ENCODE measurements around the gene NRGN. TPM values are rescaled to one million over a fixed set of nuclear protein-coding genes. Genes with fewer than 3 reads are reported as not detected.

Gene NRGN
- polyA plus RNA-seq, 1 donor (not counting 4 experiments of a cell fraction or from before 2014, with no cell fraction given) = 0.97 TPM

DNA sequence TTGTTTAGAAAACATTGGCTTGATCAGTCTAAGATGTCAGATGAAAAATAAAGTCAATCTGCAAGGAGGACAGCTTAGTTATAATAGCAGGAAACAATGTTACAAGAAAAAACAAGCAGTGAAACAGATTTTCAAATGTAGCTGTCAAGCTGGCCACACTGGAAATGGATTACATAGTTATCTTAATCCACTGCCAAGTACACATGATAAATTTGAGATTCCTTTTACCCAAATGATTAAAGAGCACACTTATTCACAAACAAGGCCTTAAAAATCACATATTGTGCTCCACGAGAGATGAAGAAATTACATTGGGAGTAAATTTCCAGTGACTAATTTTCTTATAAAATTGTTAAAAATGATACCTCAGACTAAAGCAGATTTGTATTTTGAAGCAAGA lies 39.8 kb downstream of the NRGN start:
- dilution Hi-C loops (cut with MboI; ENCODE audit: extremely low pct_ligation_motif_present, low sequenced_read_pairs) = no loop called here
- H3K36me3 ChIP-seq (ENCODE audit: control insufficient read depth in 2 of 2, extremely low read depth in 1 of 2, insufficient read depth in 2 of 2, low read length in 2 of 2) = no peaks in the 10 kb centered on the region
- no peaks in the 10 kb centered on the region for H3K9me1 ChIP-seq (ENCODE audit: control insufficient read depth, extremely low read depth, insufficient read depth, low read length)
- FAIRE-seq (no peak), DNase-seq (ENCODE audit: low read depth, low spot score) (no peak)
- no peaks in the 10 kb centered on the region for H3K27me3 ChIP-seq (ENCODE audit: control insufficient read depth, extremely low read depth, insufficient read depth, low read length)
- H3K27ac ChIP-seq (ENCODE audit: control insufficient read depth, insufficient read depth, low read length) = no peak overlapping the region
- H3K4me2 ChIP-seq (ENCODE audit: control insufficient read depth, extremely low read depth, insufficient read depth, low read depth, low read length) = no peak overlapping the region
- H3K4me3 ChIP-seq (ENCODE audit: control insufficient read depth in 2 of 3, extremely low read depth in 1 of 3, insufficient read depth in 2 of 3, low read depth in 1 of 3, low read length in 3 of 3) = no peak overlapping the region
- TF ChIP-seq, protein P1, sequence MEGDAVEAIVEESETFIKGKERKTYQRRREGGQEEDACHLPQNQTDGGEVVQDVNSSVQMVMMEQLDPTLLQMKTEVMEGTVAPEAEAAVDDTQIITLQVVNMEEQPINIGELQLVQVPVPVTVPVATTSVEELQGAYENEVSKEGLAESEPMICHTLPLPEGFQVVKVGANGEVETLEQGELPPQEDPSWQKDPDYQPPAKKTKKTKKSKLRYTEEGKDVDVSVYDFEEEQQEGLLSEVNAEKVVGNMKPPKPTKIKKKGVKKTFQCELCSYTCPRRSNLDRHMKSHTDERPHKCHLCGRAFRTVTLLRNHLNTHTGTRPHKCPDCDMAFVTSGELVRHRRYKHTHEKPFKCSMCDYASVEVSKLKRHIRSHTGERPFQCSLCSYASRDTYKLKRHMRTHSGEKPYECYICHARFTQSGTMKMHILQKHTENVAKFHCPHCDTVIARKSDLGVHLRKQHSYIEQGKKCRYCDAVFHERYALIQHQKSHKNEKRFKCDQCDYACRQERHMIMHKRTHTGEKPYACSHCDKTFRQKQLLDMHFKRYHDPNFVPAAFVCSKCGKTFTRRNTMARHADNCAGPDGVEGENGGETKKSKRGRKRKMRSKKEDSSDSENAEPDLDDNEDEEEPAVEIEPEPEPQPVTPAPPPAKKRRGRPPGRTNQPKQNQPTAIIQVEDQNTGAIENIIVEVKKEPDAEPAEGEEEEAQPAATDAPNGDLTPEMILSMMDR (optimal IDR thresholded peaks at IDR 0.05 in 1 of 3, IDR thresholded peaks at IDR 0.05 in 1 of 3, conservative IDR thresholded peaks at IDR 0.05 in 1 of 3; ENCODE audit: extremely low read depth in 1 of 3, insufficient read depth in 2 of 3, low read length in 3 of 3) = no peak
- TF ChIP-seq EZH2 (IDR thresholded peaks at IDR 0.05; ENCODE audit: low read length) = no peak
- no peaks in the 10 kb centered on the region for H3K9me3 ChIP-seq (ENCODE audit: control insufficient read depth, low read depth, low read length)
- no peak overlapping the region for H3K9ac ChIP-seq (ENCODE audit: control insufficient read depth, extremely low read depth, insufficient read depth, low read length)
- no peaks in the 10 kb centered on the region for H4K20me1 ChIP-seq (ENCODE audit: control insufficient read depth, extremely low read depth, insufficient read depth, low read length)
- H2AFZ ChIP-seq (ENCODE audit: control insufficient read depth, low read length) = no peak overlapping the region
- no peaks in the 10 kb centered on the region for H3K4me1 ChIP-seq (ENCODE audit: control insufficient read depth, extremely low read depth, insufficient read depth, low read length)
- peaks cover 2% of the 10 kb centered on the region for H3K79me2 ChIP-seq (ENCODE audit: control insufficient read depth, insufficient read depth, low read length)

DNA sequence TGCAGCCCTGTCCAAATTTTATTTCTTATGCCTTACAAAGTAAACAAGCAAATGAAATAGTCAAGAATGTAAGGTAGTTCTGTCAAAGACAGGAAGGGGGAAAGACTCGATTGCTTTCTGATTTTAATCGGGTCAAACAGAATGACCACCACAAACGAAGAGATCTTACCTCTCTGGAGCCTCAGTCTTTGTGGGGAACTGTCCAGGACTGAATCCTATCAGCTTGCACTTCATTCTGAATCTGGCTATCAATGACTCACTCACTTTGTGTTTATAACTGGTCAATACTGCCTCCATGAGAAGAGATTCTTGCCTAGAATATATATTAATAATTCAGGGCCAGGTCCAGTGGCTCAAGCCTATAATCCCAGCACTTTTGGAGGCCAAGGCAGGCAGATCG lies 43.3 kb downstream of the NRGN start:
- Histone ChIP-seq H3K4me3 (ENCODE audit: control insufficient read depth in 2 of 3, extremely low read depth in 1 of 3, insufficient read depth in 2 of 3, low read depth in 1 of 3, low read length in 3 of 3) (no peak overlapping the region), H3K79me2 (ENCODE audit: control insufficient read depth, insufficient read depth, low read length) (peaks cover 11% of the 10 kb centered on the region), H4K20me1 (ENCODE audit: control insufficient read depth, extremely low read depth, insufficient read depth, low read length) (peaks cover 3% of the 10 kb centered on the region), H3K9me3 (ENCODE audit: control insufficient read depth, low read depth, low read length) (no peaks in the 10 kb centered on the region), H3K36me3 (ENCODE audit: control insufficient read depth in 2 of 2, extremely low read depth in 1 of 2, insufficient read depth in 2 of 2, low read length in 2 of 2) (no peaks in the 10 kb centered on the region), H3K9ac (ENCODE audit: control insufficient read depth, extremely low read depth, insufficient read depth, low read length) (no peak overlapping the region), H3K27ac (ENCODE audit: control insufficient read depth, insufficient read depth, low read length) (no peak overlapping the region), H3K4me2 (ENCODE audit: control insufficient read depth, extremely low read depth, insufficient read depth, low read depth, low read length) (no peak overlapping the region), H3K27me3 (ENCODE audit: control insufficient read depth, extremely low read depth, insufficient read depth, low read length) (no peaks in the 10 kb centered on the region), H2AFZ (ENCODE audit: control insufficient read depth, low read length) (no peak overlapping the region), H3K9me1 (ENCODE audit: control insufficient read depth, extremely low read depth, insufficient read depth, low read length) (no peaks in the 10 kb centered on the region), H3K4me1 (ENCODE audit: control insufficient read depth, extremely low read depth, insufficient read depth, low read length) (no peaks in the 10 kb centered on the region)
- FAIRE-seq = no peak
- dilution Hi-C loops (cut with MboI; ENCODE audit: extremely low pct_ligation_motif_present, low sequenced_read_pairs) = no loop called here
- DNase-seq (ENCODE audit: low read depth, low spot score) = no peak
- TF ChIP-seq, protein P1 (optimal IDR thresholded peaks at IDR 0.05 in 1 of 3, IDR thresholded peaks at IDR 0.05 in 1 of 3, conservative IDR thresholded peaks at IDR 0.05 in 1 of 3; ENCODE audit: extremely low read depth in 1 of 3, insufficient read depth in 2 of 3, low read length in 3 of 3) = no peak
- no peak for TF ChIP-seq EZH2 (IDR thresholded peaks at IDR 0.05; ENCODE audit: low read length)

Data from keratinocyte (primary cell).